ENCODE measurements around the gene MMUT. TPM values are rescaled to one million over a fixed set of nuclear protein-coding genes. Genes with fewer than 3 reads are reported as not detected.
"Not testable (repeated sequence)": the region's sequence is repeated elsewhere in the genome, so short reads cannot be mapped to it uniquely, and the experiment has no call there.

Gene MMUT
- 14.3 and 16.4 TPM in 2 replicates for total RNA-seq

- DNase-seq (ENCODE audit: low read depth, low spot score): peak; percentile 81
Measured at GRCh38 chr6:49462927-49463611, at the start of gene MMUT, which contains the start of gene CENPQ. MMUT (minus strand) TSS chr6:49463253; CDS start chr6:49459466, 3,787 bp downstream. CENPQ (plus strand) TSS chr6:49463370; CDS start chr6:49470177, 6,807 bp downstream.

DNA sequence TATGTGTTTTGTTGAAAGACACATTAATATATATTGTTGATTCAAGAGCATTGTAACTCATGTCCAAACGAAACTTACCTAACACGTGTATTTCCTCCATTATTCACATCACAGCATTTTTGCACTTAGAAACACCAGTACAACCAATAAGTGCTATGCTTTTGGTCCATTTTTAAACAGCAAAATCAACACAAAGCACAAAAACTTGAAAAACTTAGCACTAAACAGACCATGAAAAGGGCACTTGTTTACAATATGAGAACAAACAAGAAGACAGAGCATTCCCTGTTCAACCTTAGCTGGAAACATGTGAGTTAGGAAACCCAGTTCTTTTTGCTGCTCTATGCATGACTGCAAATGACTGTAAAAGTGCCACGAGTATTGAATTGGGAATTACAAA lies 46.3 kb upstream of the MMUT start:
- no peak for DNase-seq (ENCODE audit: low read depth, low spot score)

GRCh38 chr6:49506569-49507111 lies 43.6 kb upstream of the MMUT start:
- DNase-seq (ENCODE audit: low read depth, low spot score): no peak

- no peak for DNase-seq (ENCODE audit: low read depth, low spot score)
Measured at GRCh38 chr6:49504666-49505065, 41.6 kb upstream of the MMUT start.

DNA sequence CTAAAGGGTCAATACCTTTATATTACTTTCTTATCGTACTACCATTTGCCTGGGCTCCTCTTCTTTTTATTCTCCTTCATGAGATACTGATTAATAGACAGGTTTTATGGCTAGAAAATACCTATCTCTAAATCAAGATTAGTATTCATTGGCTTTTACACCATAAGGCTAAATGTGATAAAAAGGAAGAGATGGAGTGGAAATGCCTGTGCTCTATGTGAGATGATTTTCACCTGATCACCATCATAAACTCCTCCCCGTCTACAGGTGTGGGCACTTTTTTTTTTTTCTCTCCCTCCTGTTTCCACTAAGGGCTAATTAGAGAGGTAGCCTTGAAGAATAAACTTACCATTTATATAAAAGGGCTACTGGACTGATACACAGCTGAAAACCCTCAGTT lies 36.6 kb upstream of the MMUT start, which contains the start of gene GLYATL3:
Gene GLYATL3 (plus strand): TSS at position 301 of the 400 bp plus-strand sequence. CDS start 12,068 bp downstream, outside the sequence.
- DNase-seq (ENCODE audit: low read depth, low spot score): no peak

GRCh38 chr6:49499126-49499525 lies 36.1 kb upstream of the MMUT start:
- no peak for DNase-seq (ENCODE audit: low read depth, low spot score)

GRCh38 chr6:49497304-49497703 lies 34.3 kb upstream of the MMUT start:
- no peak for DNase-seq (ENCODE audit: low read depth, low spot score)

GRCh38 chr6:49490633-49491032 lies 27.6 kb upstream of the MMUT start:
- no peak for DNase-seq (ENCODE audit: low read depth, low spot score)

DNA sequence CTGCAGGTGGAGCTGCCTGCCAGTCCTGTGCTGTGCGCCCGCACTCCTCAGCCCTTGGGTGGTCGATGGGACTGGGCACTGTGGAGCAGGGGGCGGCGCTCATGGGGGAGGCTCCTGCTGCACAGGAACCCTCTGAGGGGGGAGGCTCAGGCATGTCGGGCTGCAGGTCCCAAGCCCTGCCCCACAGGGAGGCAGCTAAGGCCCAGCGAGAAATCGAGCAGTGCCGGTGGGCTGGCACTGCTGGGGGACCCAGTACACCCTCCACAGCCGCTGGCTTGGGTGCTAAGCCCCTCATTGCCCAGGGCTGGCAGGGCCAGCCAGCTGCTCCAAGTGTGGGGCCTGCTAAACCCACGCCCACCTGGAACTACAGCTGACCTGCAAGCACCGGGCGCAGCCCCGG lies 20.3 kb upstream of the MMUT start:
- DNase-seq (ENCODE audit: low read depth, low spot score): not testable (repeated sequence)

- not testable (repeated sequence) for DNase-seq (ENCODE audit: low read depth, low spot score)
Measured at GRCh38 chr6:49481846-49482245, 18.8 kb upstream of the MMUT start.

- DNase-seq (ENCODE audit: low read depth, low spot score): no peak
Measured at GRCh38 chr6:49479308-49479970, 16.4 kb upstream of the MMUT start.

GRCh38 chr6:49476564-49476963 lies 13.5 kb upstream of the MMUT start:
- not testable (repeated sequence) for DNase-seq (ENCODE audit: low read depth, low spot score)

DNA sequence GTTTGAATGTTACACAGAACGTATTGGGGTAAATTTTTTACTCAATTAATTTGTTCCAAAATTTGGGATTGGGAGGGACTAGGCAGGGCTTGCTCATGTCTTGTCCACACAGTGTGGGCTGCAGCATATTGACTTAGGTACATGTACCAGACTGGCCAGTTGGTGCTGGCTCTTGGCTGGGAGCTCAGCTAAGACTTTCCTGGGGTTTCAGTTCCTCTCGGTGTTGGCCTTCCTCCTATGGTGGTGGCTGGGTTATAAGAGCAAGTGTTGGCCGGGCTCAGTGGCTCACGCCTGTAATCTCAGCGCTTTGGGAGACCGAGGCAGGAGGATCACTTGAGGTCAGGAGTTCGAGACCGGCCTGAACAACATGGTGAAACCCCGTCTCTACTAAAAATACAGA lies 5.0 kb upstream of the MMUT start:
- no peak for DNase-seq (ENCODE audit: low read depth, low spot score)

GRCh38 chr6:49464691-49465090 lies 1.6 kb upstream of the MMUT start:
- DNase-seq (ENCODE audit: low read depth, low spot score): no peak

- DNase-seq (ENCODE audit: low read depth, low spot score): no peak
Measured at GRCh38 chr6:49463612-49463967, 537 bp upstream of the MMUT start.

DNA sequence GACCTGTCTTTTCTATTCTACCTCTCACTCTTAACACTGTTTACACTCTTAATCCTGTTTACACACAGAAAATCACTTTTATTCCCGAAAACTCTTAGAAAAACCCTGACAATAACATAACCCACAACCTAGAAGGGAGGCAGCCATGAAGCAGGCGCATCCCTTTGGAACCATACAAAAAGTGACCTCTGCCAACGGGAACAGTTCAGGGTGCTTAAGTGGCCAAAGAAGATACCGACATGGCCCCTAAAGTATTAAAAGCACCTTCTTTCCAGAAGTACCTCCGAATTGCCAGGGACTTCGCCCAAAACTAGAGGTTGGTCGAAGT lies 490 bp downstream of the MMUT start:
- DNase-seq (ENCODE audit: low read depth, low spot score): no peak

- no peak for DNase-seq (ENCODE audit: low read depth, low spot score)
Measured at GRCh38 chr6:49462071-49462470, 982 bp downstream of the MMUT start.

DNA sequence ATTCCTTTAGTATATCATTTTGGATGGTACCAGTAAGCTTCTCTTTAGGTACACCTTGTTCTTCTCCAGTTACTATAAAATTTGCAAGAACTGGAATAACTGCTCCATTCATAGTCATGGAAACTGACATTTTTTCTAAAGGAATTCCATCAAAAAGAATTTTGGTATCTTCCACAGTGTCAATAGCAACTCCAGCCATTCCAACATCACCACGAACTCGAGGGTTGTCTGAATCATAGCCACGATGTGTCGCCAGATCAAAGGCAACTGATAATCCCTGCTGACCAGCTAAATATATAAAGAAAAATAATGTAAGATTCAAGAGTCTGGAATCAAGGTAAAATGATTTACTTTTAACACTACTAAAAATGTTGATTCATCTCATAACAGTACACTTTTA lies 5.3 kb downstream of the MMUT start:
- no peak for DNase-seq (ENCODE audit: low read depth, low spot score)

- DNase-seq (ENCODE audit: low read depth, low spot score): no peak
Measured at GRCh38 chr6:49454787-49455709, 8.0 kb downstream of the MMUT start.

GRCh38 chr6:49453221-49453620 lies 9.8 kb downstream of the MMUT start:
- no peak for DNase-seq (ENCODE audit: low read depth, low spot score)

DNA sequence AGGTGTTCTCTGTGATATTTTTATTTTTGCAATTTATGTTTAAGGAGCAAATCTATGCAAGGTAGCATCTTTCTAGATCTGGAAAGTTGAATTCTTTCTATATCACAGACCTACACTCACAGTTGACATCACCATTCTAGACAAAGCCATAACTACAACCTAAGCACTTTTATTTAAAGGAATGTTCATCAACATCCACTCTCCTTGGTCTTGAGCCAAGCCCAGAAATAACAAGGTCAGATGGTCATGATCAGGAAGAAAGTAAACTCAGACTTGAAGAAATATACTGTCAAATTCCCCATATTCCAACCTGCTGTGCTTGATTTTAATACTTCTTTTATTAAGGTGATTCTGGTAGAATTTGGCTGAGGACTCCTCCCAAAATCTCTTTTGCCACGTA lies 32.2 kb downstream of the MMUT start:
- DNase-seq (ENCODE audit: low read depth, low spot score): peak; percentile 13

DNA sequence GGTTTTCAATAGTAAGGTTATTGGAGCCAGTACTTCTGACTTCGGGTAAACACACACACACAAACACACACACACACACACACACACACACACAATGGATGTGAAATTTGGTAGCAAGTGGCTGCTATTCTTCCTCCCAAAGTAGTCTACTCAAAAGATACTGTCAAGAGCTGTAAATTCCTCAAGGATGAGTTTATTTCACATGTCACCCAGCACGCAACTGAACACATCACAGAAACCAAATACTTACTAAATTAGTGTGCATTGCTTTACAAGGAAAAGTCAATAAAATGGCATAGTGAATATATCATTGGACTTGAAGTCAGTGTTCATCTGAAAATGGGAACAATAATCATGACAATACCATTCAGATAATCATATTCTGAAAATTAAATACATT lies 32.9 kb downstream of the MMUT start:
- no peak for DNase-seq (ENCODE audit: low read depth, low spot score)
